ENCODE data around the gene SCAF11.

Gene SCAF11

DNA sequence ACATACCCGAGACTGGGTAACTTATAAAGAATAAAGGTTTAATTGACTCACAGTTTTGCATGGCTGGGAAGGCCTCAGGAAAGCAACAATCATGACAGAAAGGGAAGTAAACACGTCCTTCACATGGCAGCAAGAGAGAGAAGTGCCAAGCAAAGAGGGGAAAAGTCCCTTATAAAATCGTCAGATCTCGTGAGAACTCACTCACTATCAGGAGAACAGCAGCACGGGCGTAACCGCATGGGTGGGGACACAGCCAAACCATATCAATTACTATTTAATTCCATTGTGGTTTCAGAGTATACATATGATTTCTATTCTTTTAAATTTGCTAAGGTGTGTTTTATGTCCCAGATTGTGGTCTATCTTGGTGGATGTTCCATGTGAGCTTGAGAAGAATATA, 117.9 kb downstream of the SCAF11 start:
- Histone ChIP-seq H3K27me3 (ENCODE audit: insufficient read depth, low read depth, severe bottlenecking) (no peaks in the 10 kb centered on the region), H3K9me3 (ENCODE audit: severe bottlenecking) (no peaks in the 10 kb centered on the region), H3K4me3 (ENCODE audit: low read depth, low read length) (no peak overlapping the region), H3K27ac (no peak overlapping the region), H3K36me3 (peaks cover 33% of the 10 kb centered on the region)
- DNase-seq: no peak
- TF ChIP-seq, protein P1, sequence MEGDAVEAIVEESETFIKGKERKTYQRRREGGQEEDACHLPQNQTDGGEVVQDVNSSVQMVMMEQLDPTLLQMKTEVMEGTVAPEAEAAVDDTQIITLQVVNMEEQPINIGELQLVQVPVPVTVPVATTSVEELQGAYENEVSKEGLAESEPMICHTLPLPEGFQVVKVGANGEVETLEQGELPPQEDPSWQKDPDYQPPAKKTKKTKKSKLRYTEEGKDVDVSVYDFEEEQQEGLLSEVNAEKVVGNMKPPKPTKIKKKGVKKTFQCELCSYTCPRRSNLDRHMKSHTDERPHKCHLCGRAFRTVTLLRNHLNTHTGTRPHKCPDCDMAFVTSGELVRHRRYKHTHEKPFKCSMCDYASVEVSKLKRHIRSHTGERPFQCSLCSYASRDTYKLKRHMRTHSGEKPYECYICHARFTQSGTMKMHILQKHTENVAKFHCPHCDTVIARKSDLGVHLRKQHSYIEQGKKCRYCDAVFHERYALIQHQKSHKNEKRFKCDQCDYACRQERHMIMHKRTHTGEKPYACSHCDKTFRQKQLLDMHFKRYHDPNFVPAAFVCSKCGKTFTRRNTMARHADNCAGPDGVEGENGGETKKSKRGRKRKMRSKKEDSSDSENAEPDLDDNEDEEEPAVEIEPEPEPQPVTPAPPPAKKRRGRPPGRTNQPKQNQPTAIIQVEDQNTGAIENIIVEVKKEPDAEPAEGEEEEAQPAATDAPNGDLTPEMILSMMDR (IDR thresholded peaks at IDR 0.05; ENCODE audit: low read depth, low read length): no peak

Data from WERI-Rb-1 (cell line).